UCSD-AML1 (cell line): ENCODE results near the gene FSCN2.
A peak's percentile ranks its signal among the peaks of the same experiment; 100 is the strongest.

ENCODE experiments used
- DNase-seq: peaks from one replicate; lab custom pipeline; 2025; ENCODE audit not compliant: unreplicated experiment; lab: John Stamatoyannopoulos, UW

Gene FSCN2

DNA sequence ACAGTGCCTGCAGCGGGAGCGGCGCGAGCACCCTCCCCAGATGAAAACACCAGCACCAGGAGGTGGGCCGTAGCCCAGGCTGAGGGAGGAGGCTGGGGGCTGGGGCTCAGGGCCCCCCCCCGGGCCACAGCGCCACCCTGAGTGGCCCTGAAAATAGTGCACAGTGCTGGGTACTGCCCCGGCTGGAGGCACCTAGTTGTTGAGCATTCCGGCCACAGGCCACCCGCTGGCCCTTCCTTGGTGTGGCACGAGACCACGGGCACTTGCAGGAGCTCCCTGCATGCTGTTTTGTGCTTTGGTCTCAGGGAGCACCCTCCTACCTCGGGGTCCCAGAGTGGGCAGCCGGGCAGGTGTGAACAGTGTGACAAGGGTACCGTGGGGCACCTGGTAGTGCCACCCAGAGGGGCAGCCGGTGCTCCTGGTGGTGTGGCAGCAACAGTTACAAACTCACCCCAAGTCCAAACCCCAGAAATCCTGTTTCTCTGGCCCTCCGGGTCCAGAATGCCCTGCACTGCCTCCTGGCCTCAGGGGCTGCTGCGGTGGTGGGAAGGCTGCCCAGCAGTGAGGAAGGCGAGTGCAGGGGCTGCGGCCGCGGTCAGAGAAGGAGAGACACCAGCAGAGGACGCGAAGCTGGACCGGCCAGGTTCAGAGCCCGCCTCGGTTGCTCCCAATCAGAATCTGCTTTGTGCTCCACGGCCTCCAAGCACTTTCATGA is 11.9 kb downstream of the FSCN2 start:
- no peak for DNase-seq

DNA sequence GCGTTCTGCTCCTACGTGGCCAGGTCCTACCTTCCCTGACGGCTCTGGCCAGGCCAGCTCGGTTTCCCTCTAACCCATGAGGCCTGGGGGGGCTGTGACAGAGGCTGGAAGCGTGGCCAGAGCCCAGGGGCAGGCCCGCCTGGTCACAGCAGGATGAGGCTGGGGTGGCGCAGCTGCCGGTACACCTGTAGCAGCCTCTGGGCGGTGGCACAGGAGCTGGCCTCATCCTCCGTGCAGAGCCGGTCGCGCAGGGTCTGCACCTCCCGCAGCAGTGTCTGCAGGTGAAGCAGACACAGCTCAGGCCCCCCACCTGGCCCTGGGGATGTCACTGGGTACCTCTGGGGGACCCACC is 12.5 kb downstream of the FSCN2 start:
- no peak for DNase-seq

GRCh38 chr17:81541123-81541522 is 12.9 kb downstream of the FSCN2 start:
- no peak for DNase-seq

- DNase-seq, result no peak
Measured at GRCh38 chr17:81542431-81543338, 14.5 kb downstream of the FSCN2 start.

DNA sequence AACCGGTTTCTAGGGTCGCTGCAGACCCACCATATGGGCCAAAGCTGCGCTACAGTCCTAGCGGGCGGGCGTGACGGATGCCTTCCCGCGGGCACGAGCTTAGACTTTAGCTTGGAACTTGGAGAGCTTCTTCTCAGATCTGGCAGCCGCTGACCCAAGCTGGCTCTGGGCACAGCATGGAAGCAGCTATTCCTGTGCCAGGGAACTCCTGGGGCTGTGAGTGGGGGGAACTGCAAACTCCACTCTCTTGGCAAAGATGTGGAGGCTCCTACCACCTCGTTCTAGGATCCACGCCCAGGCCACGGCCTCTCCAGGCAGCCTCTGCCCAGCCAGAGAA is 15.1 kb downstream of the FSCN2 start:
- DNase-seq, result no peak

- no peak for DNase-seq
Measured at GRCh38 chr17:81543756-81544155, 15.6 kb downstream of the FSCN2 start.

GRCh38 chr17:81544281-81544974 is 16.3 kb downstream of the FSCN2 start:
- DNase-seq, result no peak

DNA sequence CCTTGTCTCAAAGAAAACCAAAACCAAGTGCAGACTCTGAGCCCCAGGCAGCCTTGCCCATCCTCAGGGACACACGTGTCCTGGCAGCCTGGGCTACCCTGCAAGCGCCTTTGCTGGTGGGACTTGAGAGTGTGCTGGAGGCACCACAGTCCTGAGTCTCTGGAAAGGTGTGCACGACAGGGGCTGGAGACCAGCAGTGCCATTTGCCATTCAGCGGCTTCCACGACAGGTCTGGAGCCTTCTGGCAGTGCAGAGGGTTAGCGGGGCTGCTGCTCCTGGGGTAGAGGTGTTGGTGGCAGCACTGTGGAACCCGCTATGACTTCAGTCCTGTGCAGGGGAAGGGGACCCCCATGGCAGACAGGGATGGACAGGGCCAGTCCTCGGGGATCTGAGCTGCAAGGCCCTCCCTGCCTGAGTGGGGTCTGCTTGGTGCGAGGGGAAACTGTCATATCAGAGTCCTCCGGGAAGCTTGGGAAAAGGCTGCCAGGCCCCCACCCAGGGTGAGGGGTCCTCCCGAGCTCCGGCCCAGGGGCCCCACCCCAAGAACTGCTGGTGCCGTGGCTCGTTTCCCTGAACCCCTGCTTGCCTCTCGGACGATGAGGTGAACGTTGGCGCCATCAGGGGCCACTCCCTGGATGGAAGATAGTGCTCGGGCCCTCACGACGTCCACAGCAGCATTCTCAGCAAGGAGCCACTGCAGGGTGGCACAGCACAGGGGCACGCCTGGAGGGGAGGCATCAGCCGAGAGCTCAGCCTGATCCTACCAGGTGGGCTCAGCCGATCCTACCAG is 17.2 kb downstream of the FSCN2 start:
- DNase-seq, result no peak

- DNase-seq, result no peak
Measured at GRCh38 chr17:81546906-81547613, 18.9 kb downstream of the FSCN2 start.

DNA sequence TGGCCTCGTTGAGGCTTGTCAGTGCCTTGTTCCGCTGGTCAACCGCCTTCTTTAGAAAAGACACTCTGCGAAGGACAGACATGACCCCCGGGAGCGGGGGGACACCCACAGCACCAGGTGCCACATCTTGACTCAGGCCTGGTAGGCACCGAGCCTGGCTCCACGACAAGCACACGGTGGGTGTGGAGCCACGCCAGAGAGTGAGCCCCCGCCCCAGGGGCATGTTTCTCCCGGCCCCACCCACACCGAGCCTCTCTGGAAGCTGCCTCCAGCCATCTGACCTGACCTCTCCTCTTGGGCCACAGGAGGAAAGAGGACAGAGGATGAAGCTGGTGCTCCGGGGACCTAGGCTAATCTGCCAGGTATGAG is 19.4 kb downstream of the FSCN2 start:
- no peak for DNase-seq

DNA sequence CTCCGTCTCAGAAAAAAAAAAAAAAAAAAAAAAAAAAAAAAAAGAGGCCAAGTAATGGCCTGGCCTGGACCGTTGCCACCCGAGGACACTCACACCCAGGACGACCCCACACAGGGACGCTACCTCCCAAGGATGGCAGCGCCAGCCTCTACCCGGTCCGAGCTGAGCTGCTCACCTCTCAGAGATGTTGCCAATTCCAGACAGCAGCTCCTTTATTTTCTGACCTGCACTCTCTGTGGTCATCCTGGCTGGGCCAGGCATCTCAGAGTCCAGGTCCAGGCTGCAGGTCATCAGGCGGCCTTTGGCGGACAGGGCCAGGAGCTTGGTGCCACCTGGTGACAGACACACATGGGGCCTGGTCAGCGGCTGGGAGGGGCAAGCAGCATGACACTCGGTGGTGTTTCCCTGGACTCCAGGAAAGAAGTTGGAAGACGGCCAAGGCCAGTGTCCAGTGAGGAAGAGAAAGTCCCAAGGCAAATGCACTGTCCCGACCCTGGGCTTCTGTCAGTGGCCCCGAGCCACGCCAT is 20.9 kb downstream of the FSCN2 start:
- DNase-seq, result no peak

DNA sequence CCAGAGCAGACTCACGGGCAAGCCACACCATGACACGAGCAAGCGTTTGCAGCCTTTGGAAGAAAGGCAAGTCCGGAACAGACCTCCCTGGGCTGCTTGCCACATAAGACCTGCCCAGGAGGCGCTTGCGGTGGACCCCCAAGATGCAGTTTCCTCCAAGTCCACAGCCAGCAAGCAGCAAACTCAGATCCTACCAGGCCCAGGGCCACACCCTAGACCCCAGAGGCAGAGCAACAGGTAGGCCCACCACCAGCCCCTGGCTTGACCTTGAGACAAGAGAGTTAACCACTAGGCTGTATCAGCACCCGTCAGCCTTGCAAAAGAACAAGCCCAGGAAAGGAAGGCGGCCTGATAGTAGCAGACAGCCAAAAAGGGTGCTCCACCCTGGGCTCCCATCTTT is 21.6 kb downstream of the FSCN2 start:
- no peak for DNase-seq

- no peak for DNase-seq
Measured at GRCh38 chr17:81550285-81550684, 22.1 kb downstream of the FSCN2 start.

GRCh38 chr17:81550830-81551457 is 22.8 kb downstream of the FSCN2 start:
- DNase-seq, result no peak

GRCh38 chr17:81551458-81552243 is 23.5 kb downstream of the FSCN2 start:
- DNase-seq, result no peak

GRCh38 chr17:81552244-81553017 is 24.3 kb downstream of the FSCN2 start, which contains the start of gene FAAP100:
Gene FAAP100, minus strand, starts transcription at chr17:81552353. Its CDS starts 23 bp downstream, at chr17:81552330.
- peak; percentile 85 for DNase-seq

DNA sequence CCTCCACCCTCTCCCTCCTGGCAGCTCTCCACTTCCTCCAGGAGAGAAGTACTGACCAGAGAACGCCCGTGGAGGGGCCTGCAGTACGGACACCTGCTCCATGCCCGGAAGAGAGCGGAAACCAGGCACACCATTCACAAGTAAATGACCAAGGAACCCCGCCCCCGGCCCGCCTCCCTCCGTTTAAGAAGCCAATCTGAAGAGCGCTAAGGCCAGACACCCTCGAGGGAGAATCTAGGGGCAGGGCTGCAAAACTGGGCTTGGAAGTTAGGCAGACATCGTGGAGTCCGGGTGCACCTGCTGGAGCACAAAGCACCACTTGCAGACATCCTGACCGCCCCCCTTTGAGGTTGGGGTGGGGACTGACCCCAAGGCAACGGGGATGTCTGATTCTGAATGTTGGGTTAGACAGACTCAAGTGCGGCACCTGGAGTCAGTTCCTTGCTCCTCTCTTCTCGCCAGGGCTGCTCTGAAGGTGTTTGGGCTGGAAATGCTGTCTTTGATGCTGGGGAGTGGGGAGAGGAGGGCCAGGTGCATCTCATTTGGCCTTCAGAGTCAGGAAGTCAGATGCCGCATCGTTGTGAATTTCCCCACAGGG is 24.9 kb downstream of the FSCN2 start:
- peak; percentile 85 for DNase-seq
